Breast epithelium (tissue), 3 donors: ENCODE results near the gene MEOX1.

Experiments
- POLR2A ChIP-seq: fragments of 450-650 bp; IDR thresholded peaks from one replicate; pipeline ENCODE4 v1.6.1; 2016; ENCODE audit warnings: antibody characterized with exemption, mild to moderate bottlenecking, moderate library complexity
- POLR2AphosphoS5 ChIP-seq, 3 donors: sonication (generic); formaldehyde crosslinking; IDR thresholded peaks; one replicate each; pipeline ENCODE4 v1.6.1; 2017; ENCODE audit warnings: antibody characterized with exemption in 3 of 3
- TF ChIP-seq, protein P1 (sequence below), 3 donors: fragments of 450-650 bp; IDR thresholded peaks; one replicate each; pipeline ENCODE4 v1.5.1; 2016 to 2017; ENCODE audit warnings: antibody characterized with exemption in 3 of 3, mild to moderate bottlenecking in 3 of 3, moderate library complexity in 3 of 3

DNA sequence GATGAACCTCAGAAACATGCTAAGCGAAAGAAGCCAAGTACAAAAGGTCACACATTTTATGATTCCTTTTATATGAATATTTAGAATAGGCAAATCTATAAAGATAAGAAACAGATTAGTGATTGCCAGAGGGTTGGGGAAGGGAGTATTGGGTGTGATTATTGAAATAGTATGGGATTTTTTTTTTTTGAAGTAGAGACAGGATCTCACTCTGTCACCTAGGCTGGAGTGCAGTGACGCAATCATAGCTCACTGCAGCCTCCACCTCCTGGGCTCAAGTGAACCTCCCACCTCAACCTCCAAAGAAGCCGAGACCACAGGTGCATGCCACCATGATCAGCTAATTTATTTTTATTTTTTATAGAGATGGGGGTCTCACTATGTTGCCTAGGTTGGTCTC is 35.7 kb downstream of the MEOX1 start:
- TF ChIP-seq, protein P1, sequence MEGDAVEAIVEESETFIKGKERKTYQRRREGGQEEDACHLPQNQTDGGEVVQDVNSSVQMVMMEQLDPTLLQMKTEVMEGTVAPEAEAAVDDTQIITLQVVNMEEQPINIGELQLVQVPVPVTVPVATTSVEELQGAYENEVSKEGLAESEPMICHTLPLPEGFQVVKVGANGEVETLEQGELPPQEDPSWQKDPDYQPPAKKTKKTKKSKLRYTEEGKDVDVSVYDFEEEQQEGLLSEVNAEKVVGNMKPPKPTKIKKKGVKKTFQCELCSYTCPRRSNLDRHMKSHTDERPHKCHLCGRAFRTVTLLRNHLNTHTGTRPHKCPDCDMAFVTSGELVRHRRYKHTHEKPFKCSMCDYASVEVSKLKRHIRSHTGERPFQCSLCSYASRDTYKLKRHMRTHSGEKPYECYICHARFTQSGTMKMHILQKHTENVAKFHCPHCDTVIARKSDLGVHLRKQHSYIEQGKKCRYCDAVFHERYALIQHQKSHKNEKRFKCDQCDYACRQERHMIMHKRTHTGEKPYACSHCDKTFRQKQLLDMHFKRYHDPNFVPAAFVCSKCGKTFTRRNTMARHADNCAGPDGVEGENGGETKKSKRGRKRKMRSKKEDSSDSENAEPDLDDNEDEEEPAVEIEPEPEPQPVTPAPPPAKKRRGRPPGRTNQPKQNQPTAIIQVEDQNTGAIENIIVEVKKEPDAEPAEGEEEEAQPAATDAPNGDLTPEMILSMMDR (IDR thresholded peaks at IDR 0.05) = no peak
- no peak for TF ChIP-seq POLR2A
- no peak for TF ChIP-seq POLR2AphosphoS5 (IDR thresholded peaks at IDR 0.05)
